GM12892 (cell line): ENCODE results near the gene TRIM24.

Experiments
- POLR2A ChIP-seq: IDR thresholded peaks from 2 replicates; pipeline ENCODE4 v1.6.1; 2011; ENCODE audit warnings: low read depth, low read length, control low read depth
- POLR2AphosphoS5 ChIP-seq: IDR thresholded peaks from 2 replicates; pipeline ENCODE4 v1.6.1; 2011; ENCODE audit warnings: low read depth, low read length, control low read depth
- TAF1 ChIP-seq: IDR thresholded peaks from 2 replicates; pipeline ENCODE4 v1.6.1; 2011; ENCODE audit warnings: low read depth, mild to moderate bottlenecking, control low read depth, low read length, borderline replicate concordance

DNA sequence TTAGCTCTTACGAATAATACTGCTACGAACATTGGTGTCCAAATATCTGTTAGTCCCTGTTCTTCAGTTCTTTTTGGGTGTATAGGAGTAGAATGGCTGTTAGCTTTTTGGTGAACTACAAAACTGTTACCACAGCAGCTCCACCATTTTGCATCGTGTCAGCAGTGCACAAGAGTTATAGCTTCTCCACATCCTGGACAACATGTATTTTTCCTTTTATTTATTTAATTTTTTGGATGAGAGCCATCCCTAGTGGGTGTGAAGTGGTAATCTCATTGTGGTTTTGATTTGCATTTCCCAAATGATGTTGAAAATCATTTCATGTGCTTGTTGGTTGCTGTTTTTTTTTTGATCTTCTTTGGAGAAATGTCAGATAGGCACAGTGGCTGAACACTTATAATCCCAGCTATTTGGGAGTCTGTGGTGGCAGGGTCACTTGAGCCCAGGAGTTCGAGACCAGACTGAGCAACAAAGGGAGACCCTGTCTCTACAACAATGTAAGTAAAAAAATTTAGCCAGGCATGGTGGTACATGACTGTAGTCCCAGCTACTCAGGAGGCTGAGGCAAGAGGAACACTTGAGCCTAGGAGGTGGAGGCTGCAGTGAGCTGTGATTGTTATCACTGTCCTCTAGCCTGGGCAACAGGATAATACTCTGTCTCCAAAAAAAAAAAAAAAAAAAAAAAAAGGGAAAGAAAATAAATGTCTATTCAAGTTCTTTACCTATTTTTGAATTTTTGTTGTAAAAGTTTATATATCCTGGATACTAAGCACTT is 31.7 kb downstream of the TRIM24 start:
- no peak for TF ChIP-seq POLR2A
- TF ChIP-seq POLR2AphosphoS5 = no peak
- no peak for TF ChIP-seq TAF1
